Glomerular endothelial cell (primary cell): ENCODE measurements around the gene STX5. TPM values are rescaled to one million over a fixed set of nuclear protein-coding genes. Genes with fewer than 3 reads are reported as not detected.
"Not testable (repeated sequence)": the region's sequence is repeated elsewhere in the genome, so short reads cannot be mapped to it uniquely, and the experiment has no call there.

Experiments
- DNase-seq: peaks from one replicate; pipeline ENCODE4 v3.0.0-alpha.2; 2011; ENCODE audit warnings: low read depth, low spot score; ENCODE audit errors: extremely low read depth
- total RNA-seq: library from RNA; depleted of rRNA; stranded (reverse); fragments of >200 nt; gene quantifications from 2 replicates; pipeline ENCODE4 v1.2.3, GENCODE V29; 2015

STX5 gene
- total RNA-seq, 1 donor from 2014 or later = 36.7 TPM

DNA sequence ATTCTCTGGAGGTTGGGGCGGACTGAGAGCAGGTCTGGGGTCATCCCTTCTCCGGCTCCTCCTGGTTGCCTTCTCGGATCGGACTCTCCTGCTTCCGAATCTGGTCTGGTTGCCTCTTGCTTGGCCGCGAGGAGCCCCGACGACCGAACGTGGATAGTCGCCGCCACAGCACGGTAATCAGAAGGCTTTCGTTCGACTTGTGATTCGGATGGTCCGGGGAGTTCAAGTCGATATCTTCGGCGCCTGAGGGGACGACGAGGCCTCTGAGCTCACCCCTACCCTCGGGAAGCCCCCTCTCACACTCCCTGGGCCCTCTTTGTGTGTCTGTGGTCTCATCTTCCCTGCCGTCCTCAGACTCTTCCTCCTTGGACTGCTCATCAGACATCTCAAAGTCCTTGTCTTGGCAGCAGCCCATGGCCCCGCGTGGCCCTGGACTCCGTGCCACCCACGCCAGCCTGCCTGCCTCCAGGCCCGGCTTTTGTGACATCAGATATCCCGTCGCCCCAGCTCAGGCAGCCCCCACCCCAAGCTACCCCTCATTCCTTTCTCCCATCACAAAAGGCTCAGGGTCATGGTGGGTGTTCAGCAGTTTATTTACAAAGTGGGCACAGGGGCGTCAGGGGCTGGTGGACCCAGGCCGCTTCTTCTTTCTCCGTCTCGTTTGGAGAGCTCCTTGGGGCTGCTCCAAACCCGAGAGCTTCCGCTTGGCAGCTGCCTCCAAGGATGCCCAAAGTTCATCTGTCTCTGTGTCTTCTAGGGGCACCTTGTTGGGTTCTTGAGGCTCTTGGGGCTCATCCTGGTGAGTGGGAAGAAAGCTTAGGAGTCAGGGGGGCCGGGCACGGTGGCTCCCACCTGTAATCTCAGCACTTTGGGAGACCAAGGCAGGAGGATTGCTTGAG is 734 bp upstream of the STX5 start, which contains the start of gene TEX54:
TSS of gene TEX54 (minus strand) at position 506 of the 899 bp plus-strand sequence.
- no peak for DNase-seq

DNA sequence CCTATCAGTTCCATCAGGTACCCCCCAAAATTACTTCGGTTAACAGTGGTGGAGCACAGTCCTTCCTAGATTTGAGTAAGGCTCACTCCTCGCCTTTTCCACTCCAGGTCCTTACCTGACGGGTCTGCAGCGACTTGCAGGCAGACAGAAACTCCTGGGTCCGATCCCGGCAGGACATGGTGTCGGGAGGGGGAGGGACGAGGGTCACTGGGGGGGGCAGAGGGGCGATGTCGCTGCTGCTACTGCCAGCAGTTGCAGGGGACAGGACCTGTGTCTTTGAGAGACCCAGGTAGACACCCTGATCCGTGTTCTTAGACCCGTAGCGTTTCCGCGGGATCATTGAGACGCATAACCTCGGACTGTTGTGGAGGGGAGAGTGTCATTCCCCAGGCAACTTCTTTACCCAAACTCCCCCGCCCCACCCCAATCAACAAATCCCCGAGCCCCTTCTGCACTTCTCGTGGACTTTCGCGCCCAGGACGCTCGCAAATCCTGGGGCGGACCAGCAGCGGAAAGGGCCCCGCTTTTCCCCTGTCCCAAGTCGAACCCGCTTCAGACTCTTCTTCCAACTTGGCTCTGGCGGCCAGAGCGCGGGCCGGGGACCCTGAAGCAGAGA is 839 bp downstream of the STX5 start:
- no peak for DNase-seq

DNA sequence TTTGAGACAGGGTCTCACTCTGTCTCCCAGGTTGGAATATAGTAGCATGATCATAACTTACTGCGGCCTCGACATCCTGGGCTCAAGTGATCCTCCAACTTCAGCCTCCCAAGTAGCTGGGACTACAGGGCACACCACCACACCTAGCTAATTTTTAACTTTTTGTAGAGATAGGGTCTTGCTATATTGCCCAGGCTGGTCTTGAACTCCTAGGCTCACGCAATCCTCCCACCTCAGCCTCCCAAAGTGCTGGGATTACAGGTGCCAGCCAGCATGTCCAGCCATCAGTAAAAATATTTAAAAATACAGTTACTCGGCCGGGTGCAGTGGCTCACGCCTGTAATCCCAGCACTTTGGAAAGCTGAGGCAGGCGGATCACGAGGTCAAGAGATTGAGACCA is 3.7 kb downstream of the STX5 start:
- not testable (repeated sequence) for DNase-seq

- no peak for DNase-seq
These were observed 8.2 kb downstream of the STX5 start for GRCh38 chr11:62823677-62824076.

DNA sequence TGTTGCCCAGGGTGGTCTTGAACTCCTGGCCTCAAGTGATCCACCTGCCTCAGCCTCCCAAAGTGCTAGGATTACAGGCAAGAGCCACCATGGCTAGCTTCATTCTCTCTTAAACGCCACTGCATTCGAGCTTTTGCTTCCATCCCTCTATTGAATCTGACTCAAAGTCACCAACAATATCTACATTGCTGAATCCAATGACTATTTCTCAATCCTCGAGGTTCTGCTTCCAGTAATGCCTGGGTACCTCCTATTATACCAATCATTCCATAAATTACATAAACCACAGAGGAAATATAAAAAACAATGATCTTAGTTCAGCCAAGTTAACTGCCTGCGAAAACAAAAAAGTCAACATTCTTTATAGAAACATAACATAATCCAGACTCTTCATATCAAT is 14.7 kb downstream of the STX5 start:
- DNase-seq = no peak

GRCh38 chr11:62816557-62816956 is 15.3 kb downstream of the STX5 start:
- no peak for DNase-seq

DNA sequence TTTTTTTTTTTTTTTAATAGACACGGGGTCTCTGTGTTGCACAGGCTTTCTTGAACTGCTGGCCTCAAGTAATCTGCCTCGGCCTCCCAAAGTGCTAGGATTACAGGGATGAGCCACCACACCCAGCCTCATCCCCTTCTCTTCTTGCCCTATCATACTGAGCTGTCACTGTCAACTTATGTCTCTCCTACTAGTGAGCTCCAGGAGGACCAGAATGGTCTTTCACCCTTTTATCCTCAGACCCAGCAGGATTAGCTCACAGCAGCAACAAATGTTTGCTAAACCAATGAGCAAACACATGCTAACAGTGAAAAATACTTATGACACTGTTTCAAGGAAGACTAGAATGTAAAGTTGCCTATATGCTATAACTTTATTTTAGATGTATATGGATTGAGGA is 20.2 kb downstream of the STX5 start:
- no peak for DNase-seq

DNA sequence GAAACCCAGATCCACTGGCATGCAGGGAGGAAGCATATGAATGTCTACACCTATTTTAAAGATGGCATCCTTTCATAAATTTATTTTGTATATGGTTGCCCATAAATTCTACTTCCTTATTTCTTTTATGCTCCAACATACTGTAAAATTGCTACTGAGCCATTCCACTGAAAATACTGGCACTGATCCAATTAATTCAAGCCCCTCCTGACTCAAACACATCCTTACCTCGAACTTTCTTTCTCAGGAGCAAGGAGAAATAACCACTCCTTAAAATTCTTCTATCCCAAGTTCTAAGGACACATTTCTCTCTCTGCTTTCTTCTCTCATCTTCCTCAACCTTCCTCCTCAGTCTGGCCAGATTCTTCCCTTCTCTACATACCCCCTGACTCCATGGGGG is 21.1 kb downstream of the STX5 start:
- DNase-seq = no peak

DNA sequence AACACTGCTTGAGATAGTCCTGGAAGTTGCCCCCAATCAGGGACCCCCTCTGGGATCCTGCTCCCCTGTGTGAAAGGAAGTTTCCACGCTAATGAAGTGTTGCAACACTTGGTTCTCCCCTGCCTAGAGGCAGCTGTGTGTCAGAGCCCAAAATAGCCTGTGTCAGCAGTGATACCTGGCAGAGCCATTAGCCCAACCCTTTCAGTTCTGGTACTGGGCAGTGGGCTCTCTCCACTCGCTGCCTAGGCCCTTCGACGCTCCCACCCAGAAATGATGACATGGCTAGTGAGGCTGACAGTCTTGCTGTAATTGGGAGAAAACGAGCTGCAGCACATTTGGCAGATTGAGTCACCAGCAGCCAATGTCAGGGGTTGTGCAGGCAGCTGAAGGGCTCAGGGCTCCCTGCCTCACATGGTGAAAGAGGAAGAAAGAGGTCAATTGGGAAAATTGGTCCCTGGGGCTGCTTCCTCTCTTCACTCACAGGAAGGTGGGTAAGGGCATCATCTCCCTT is 25.2 kb downstream of the STX5 start:
- no peak for DNase-seq

- no peak for DNase-seq
These were observed 25.9 kb downstream of the STX5 start for GRCh38 chr11:62805961-62806441.

GRCh38 chr11:62805076-62805892 is 26.6 kb downstream of the STX5 start, which contains the start of gene NXF1:
Gene NXF1, minus strand, starts transcription at chr11:62805440. Its CDS starts 84 bp downstream, at chr11:62805356.
- peak; percentile 55 for DNase-seq

DNA sequence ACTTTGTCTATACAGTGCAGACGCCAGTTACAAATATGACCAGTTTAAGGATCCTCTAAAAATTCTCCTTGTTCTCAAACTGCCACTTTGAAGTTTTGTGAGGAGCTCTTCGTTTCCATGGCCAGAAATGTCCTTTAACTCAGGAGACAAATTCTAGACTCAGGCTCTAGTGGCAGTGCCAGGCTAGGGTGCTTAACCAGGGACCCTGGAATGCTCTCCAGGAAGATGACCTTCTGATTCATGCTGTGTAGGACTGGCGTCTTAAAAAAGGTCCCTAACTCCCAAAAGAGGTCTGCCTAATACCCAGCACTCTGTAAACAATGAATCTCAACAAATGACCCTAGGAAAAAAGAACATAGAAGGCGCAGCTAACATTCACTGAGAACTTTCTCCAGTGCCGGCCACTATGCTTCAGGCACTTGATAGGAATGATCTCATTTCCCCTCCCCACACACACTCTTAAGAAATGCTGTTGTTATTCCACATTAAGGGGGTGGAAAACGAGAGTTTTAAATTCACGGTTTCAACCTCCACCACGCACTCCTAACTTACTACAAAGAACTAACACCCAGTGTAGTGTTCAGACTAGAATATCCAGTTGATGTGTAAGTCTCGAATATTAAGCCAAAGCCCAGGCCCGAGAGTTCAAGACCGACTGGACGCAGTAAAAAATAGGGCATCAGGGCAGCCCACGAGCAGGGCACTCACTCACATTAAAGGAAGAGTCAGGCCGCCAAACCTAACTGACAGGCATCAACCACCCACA is 27.4 kb downstream of the STX5 start:
- DNase-seq = no peak

DNA sequence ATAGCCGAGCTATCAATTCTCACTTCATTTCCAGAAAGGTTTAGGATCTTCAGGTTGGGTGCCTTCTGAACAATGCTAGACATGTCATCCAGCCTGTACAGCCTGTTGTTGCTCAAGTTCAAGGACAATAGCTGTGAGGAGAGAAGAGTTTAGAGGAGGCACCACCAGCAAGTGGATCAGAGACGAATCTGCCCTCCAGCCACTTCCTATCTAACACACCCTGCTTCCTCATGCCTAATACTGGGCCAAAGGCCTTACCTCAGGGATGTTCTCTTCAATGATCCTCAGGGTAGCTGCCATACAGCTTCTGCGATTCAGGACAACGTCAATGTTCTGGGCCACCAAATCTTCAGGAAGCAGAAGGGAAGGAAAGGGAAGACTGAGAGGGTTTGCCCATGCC is 30.8 kb downstream of the STX5 start:
- DNase-seq = no peak

DNA sequence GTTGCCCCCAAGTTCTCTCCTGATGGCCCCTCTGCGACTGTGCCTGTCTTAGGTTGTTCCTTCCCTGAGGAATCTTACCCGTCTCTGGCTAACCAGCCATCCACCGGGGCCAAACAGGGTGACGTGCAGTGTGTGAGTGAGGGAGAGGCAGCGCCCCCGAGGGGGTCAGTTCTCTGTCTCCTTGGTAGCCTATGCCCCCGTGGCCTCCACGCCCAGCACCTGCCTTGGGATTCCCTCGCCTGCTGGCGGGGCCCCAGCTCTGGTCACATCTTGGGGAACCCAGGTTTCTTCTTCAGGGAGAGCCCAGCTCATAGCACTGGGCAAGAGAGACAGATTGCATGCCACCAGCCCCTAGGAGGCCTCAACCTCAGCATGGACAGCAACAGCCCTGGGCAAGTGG is 32.4 kb downstream of the STX5 start:
- DNase-seq = no peak

DNA sequence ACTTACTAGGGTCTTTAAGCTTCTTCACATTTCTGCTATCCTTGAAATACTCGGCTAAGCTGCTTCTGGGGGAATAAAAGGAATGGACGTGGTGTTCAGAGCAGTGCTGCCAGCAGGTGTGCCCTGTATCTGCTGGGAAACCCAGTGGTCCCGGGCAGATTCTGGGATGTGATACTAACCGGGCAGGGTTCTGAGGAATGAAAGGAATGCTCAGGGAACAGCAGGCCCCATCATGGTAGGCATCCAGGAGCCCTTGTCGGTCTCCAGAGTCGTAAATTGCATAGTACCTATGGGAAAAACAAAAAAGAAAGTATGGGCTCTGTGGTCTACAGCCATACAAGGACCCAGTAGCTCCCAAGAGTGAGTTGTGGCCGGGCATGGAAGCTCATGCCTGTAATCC is 35.6 kb downstream of the STX5 start:
- no peak for DNase-seq

- DNase-seq = no peak
These were observed 37.6 kb downstream of the STX5 start for GRCh38 chr11:62794201-62794775.

DNA sequence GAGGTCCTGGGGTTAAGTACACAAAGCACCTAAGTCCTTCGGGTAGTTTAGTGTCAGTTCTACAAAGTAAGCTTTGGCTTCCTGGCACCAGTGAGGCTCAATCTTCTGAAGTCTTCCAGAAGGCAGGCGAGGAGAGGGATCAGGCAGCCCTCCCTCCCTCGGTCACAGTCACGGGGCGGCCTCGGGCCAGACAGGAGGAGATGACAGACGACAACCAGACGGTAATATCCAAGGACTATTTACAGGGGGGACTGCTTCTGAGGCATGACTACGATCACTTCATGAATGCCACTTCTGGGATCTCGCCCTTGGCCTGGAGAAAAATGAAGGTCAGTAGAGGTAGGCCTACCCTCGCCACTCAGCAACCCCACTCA is 39.7 kb downstream of the STX5 start:
- no peak for DNase-seq

DNA sequence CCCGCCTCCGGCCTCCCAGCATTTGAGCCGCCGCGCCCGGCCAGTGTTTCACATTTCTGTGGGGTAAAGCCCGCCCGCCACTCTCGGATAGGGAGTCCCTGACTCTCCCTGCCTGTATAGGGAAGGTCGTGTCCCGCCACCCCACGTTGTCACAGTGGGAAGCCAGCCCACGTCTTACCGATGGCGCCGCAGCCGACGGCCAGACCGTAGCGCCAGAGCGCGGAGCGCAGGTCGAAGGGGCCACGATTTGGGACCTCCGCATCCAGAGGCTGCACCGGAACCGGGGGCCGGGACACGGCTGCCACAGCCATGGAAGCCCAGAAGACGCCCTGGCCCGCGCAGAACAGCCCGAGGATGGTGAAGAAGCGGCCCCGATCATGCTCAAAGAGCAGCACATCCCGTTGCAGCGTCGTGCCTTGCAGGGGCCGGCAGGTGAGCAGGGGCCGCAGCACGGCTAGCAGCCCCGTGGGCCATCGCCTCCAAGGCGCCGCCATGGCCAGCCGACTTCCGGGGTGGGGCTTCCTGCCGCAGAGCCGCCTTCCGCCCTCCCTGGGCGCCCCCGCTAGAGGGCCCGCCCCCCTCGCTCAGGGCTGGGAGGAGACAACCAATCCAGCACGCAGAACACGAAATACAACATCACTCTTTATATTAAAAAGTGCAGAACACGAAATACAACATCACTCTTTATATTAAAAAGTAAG is 40.2 kb downstream of the STX5 start, which contains the start of gene TMEM223:
TSS of gene TMEM223 (minus strand) at position 506 of the 701 bp plus-strand sequence. CDS start at position 494, 12 bp downstream.
- DNase-seq = no peak

DNA sequence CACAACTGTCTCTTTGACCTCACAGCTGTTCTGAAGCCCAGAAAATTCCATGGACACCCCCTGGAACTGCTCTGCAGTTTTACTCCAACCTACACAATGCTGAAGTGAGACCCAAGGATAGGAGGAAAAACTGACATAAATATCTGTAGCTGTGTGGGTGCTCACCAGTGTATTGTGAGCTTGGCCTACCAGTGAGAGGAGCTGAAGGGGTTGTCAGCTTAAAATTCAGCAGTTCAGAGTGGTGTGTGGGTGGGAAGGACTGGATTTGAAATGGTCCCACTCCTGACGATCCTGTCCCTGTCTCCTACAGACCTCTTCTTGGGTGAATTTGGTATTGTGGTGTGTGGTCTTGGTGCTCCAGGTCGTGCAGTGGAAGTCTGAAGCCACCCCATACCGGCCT is 42.3 kb downstream of the STX5 start:
- no peak for DNase-seq
